ENCODE measurements around the gene TOM1L2. TPM values are rescaled to one million over a fixed set of nuclear protein-coding genes. Genes with fewer than 3 reads are reported as not detected.

Gene TOM1L2
- total RNA-seq, 1 donor, result 34.1 TPM

GRCh38 chr17:17983776-17984175 lies 11.6 kb upstream of the TOM1L2 start:
- no peak for TF ChIP-seq CTCF (IDR thresholded peaks at IDR 0.05; ENCODE audit: insufficient read depth, low read depth, low read length)
- no peak overlapping the region for H3K4me3 ChIP-seq (ENCODE audit: low read depth, low read length)
- DNase-seq (ENCODE audit: low read depth), result no peak

- H3K4me3 ChIP-seq (ENCODE audit: low read depth, low read length), result no peak overlapping the region
- DNase-seq (ENCODE audit: low read depth), result no peak
- TF ChIP-seq CTCF (IDR thresholded peaks at IDR 0.05; ENCODE audit: insufficient read depth, low read depth, low read length), result no peak
Observed at GRCh38 chr17:17983376-17983775, 11.2 kb upstream of the TOM1L2 start.

GRCh38 chr17:17982801-17983200 lies 10.6 kb upstream of the TOM1L2 start:
- DNase-seq (ENCODE audit: low read depth), result no peak
- H3K4me3 ChIP-seq (ENCODE audit: low read depth, low read length), result no peak overlapping the region
- TF ChIP-seq CTCF (IDR thresholded peaks at IDR 0.05; ENCODE audit: insufficient read depth, low read depth, low read length), result no peak

DNA sequence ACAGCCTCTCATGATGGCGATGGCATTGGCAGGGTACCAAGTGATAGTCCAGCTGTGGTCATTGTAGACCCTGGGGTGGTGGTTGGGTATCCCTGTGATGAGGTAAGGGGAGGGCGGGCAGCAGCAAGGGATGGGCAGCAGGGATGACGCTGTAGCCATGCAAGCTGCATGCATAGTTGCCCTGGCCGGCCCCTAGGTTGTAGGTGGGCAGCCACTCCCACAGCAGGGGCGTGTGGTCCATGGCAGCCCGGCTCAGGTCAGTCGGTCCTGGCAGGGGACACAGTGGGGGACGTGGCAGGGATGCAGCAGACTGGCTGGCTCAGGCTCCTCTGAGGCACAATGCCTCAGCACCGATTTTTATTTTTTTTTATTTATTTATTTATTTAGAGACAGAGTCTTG lies 9.1 kb upstream of the TOM1L2 start:
- H3K4me3 ChIP-seq (ENCODE audit: low read depth, low read length), result no peak overlapping the region
- DNase-seq (ENCODE audit: low read depth), result no peak
- TF ChIP-seq CTCF (IDR thresholded peaks at IDR 0.05; ENCODE audit: insufficient read depth, low read depth, low read length), result no peak

- no peak for DNase-seq (ENCODE audit: low read depth)
- H3K4me3 ChIP-seq (ENCODE audit: low read depth, low read length), result no peak overlapping the region
- TF ChIP-seq CTCF (IDR thresholded peaks at IDR 0.05; ENCODE audit: insufficient read depth, low read depth, low read length), result no peak
Observed at GRCh38 chr17:17979778-17980177, 7.6 kb upstream of the TOM1L2 start.

GRCh38 chr17:17978481-17979424 lies 6.6 kb upstream of the TOM1L2 start:
- TF ChIP-seq CTCF (IDR thresholded peaks at IDR 0.05; ENCODE audit: insufficient read depth, low read depth, low read length), result no peak
- no peak for DNase-seq (ENCODE audit: low read depth)
- no peak overlapping the region for H3K4me3 ChIP-seq (ENCODE audit: low read depth, low read length)
